Right cardiac atrium (tissue), 5 donors: ENCODE measurements around the gene TOR1AIP2. TPM values are rescaled to one million over a fixed set of nuclear protein-coding genes. Genes with fewer than 3 reads are reported as not detected.
A peak's percentile ranks its signal among the peaks of the same experiment; 100 is the strongest.

ENCODE experiments used
- ATAC-seq, 2 donors: fragments of 200-7000 bp; cut with Tn5 transposase; one replicate each; pipeline versions ENCODE4 v1.8.0 to v1.9.1; 2020; ENCODE audit warnings: moderate library complexity in 2 of 2, mild to moderate bottlenecking in 1 of 2
- DNase-seq, 3 donors: peaks; one replicate each; pipeline ENCODE4 v3.0.0-alpha.2; 2020
- H3K27ac ChIP-seq: one replicate; pipeline ENCODE4 v1.5.1; 2013; ENCODE audit warnings: mild to moderate bottlenecking, low read length, control low read depth, moderate library complexity
- H3K27me3 ChIP-seq: one replicate; pipeline ENCODE4 v1.6.1; 2013; ENCODE audit not compliant: control insufficient read depth, insufficient read depth
- H3K4me1 ChIP-seq: one replicate; pipeline ENCODE4 v1.6.1; 2013; ENCODE audit warnings: low read length; ENCODE audit not compliant: control insufficient read depth, insufficient read depth
- H3K4me3 ChIP-seq: one replicate; pipeline ENCODE4 v1.5.1; 2013; ENCODE audit warnings: low read length, control low read depth
- H3K9me3 ChIP-seq: one replicate; pipeline ENCODE4 v1.6.1; 2013; ENCODE audit warnings: low read length; ENCODE audit not compliant: control insufficient read depth
- WGBS: extraction: QIAGEN DNeasy Blood & Tissue Kit; methylation state at CpG from one replicate; pipeline ENCODE4 v1.1.7; 2013; 5-methylcytosine and 5-hydroxymethylcytosine counted together
- intact Hi-C, 4 donors: fragments of 100-400 bp; cut with DNase I; formaldehyde crosslinking; loops; one replicate each; pipeline versions ENCODE4 v1.11.0 to v1.14.0; 2022 to 2023
- polyA plus RNA-seq: library from polyadenylated mRNA; stranded (reverse); fragments of 200-250 nt; gene quantifications from one replicate; pipeline ENCODE4 v1.2.3, GENCODE V29; 2013
- total RNA-seq, 4 donors: library from RNA; stranded (reverse); fragmentation: NEBNext Ultra II Directional; extraction: Animal tissue kit (Norgen Biotek cat#: 25700); gene quantifications; one replicate each; pipeline ENCODE4 v1.2.1, GENCODE V29; 2021
- donor health status: healthy with polysubstance abuse.
- donor health status: DM: no; HTN: yes; CAD: no.
- donor health status: DM: no; HTN: no; CAD: no.
- donor health status: DM: no; HTN: yes; CAD: no; lungs with severe emphysema.
- donor health status: DM: yes; HTN: yes; CAD: no.

TOR1AIP2 gene
- total and polyA plus RNA-seq, 5 donors: 11.0 to 52.2 (median 46.6) TPM

GRCh38 chr1:179815641-179816040, 62.0 kb downstream of the TOR1AIP2 start:
- WGBS: 32% methylated on average over 5 of the region's 5 CpGs
- no peak overlapping the region for H3K4me3 ChIP-seq
- no peaks in the 10 kb centered on the region for H3K27me3 ChIP-seq
- DNase-seq (no peak), ATAC-seq (no peak)
- H3K4me1 ChIP-seq: peaks cover 5% of the 10 kb centered on the region
- H3K27ac ChIP-seq: no peak overlapping the region
- intact Hi-C loops: no loop called here
- no peaks in the 10 kb centered on the region for H3K9me3 ChIP-seq

- ATAC-seq (peak; percentile 56 to 62), DNase-seq (peak; percentile 78 to 91 (median 81))
- WGBS: 2% methylated on average over 16 of the region's 16 CpGs
- no peaks in the 10 kb centered on the region for H3K9me3 ChIP-seq
- H3K4me1 ChIP-seq: peaks cover 5% of the 10 kb centered on the region
- intact Hi-C loops: loop anchor here in 1 of 4 donors (5.0 kb wide), 1 partner anchor 107 kb away; no protein-coding TSS in a partner anchor
- no peaks in the 10 kb centered on the region for H3K27me3 ChIP-seq
- no peak overlapping the region for H3K27ac ChIP-seq
- peak overlapping the region; percentile 31 for H3K4me3 ChIP-seq
Observed at GRCh38 chr1:179814546-179814838, 63.1 kb downstream of the TOR1AIP2 start.

GRCh38 chr1:179813626-179814545, 63.7 kb downstream of the TOR1AIP2 start:
- Histone ChIP-seq H3K27ac (no peak overlapping the region), H3K4me3 (no peak overlapping the region), H3K9me3 (no peaks in the 10 kb centered on the region), H3K27me3 (no peaks in the 10 kb centered on the region), H3K4me1 (peaks cover 5% of the 10 kb centered on the region)
- DNase-seq: peak in 1 of 3 donors; percentile 60
- intact Hi-C loops: loop anchor here in 1 of 4 donors (5.0 kb wide), 1 partner anchor 107 kb away; no protein-coding TSS in a partner anchor
- WGBS: 84% methylated on average over 28 of the region's 28 CpGs
- no peak for ATAC-seq

GRCh38 chr1:179812501-179813292, 64.9 kb downstream of the TOR1AIP2 start:
- H3K9me3 ChIP-seq: no peaks in the 10 kb centered on the region
- peaks cover 5% of the 10 kb centered on the region for H3K4me1 ChIP-seq
- ATAC-seq: no peak
- intact Hi-C loops: loop anchor here in 1 of 4 donors (5.0 kb wide), 1 partner anchor 105 kb away; no protein-coding TSS in a partner anchor
- 76% methylated on average over 37 of the region's 37 CpGs for WGBS
- peak in 2 of 3 donors; percentile 44 to 75 for DNase-seq
- no peak overlapping the region for H3K27ac ChIP-seq
- no peaks in the 10 kb centered on the region for H3K27me3 ChIP-seq
- no peak overlapping the region for H3K4me3 ChIP-seq

GRCh38 chr1:179810367-179810715, 67.3 kb downstream of the TOR1AIP2 start:
- no peaks in the 10 kb centered on the region for H3K27me3 ChIP-seq
- H3K4me1 ChIP-seq: peaks cover 2% of the 10 kb centered on the region
- intact Hi-C loops: loop anchor here in 3 of 4 donors (1.0 to 5.0 kb wide), 3 partner anchors 103 to 104 kb away; no protein-coding TSS in a partner anchor
- no peak overlapping the region for H3K4me3 ChIP-seq
- ATAC-seq (no peak), DNase-seq (no peak)
- H3K27ac ChIP-seq: no peak overlapping the region
- no peaks in the 10 kb centered on the region for H3K9me3 ChIP-seq
- 80% methylated on average over 7 of the region's 7 CpGs for WGBS

GRCh38 chr1:179809506-179810366, 67.9 kb downstream of the TOR1AIP2 start:
- Histone ChIP-seq H3K27me3 (no peaks in the 10 kb centered on the region), H3K4me1 (peaks cover 2% of the 10 kb centered on the region), H3K27ac (no peak overlapping the region), H3K4me3 (no peak overlapping the region), H3K9me3 (no peaks in the 10 kb centered on the region)
- DNase-seq: peak in 2 of 3 donors; percentile 46 to 76
- intact Hi-C loops: loop anchor here (1.0 to 5.0 kb wide), 4 partner anchors 101 to 103 kb away; no protein-coding TSS in a partner anchor
- WGBS: 43% methylated on average over 14 of the region's 14 CpGs
- ATAC-seq: peak; percentile 52 to 57

GRCh38 chr1:179808503-179808902, 69.1 kb downstream of the TOR1AIP2 start:
- intact Hi-C loops: loop anchor here in 1 of 4 donors (2.0 kb wide), 1 partner anchor 100 kb away; no protein-coding TSS in a partner anchor
- H3K9me3 ChIP-seq: no peaks in the 10 kb centered on the region
- no peaks in the 10 kb centered on the region for H3K4me1 ChIP-seq
- no peak overlapping the region for H3K4me3 ChIP-seq
- H3K27ac ChIP-seq: no peak overlapping the region
- no peaks in the 10 kb centered on the region for H3K27me3 ChIP-seq
- 97% methylated on average over 1 of the region's 1 CpG for WGBS
- DNase-seq (no peak), ATAC-seq (no peak)

- ATAC-seq: peak; percentile 18 to 74
- H3K9me3 ChIP-seq: no peaks in the 10 kb centered on the region
- H3K27ac ChIP-seq: no peak overlapping the region
- 81% methylated on average over 11 of the region's 11 CpGs for WGBS
- DNase-seq: peak in 1 of 3 donors; percentile 29
- H3K4me1 ChIP-seq: no peaks in the 10 kb centered on the region
- H3K27me3 ChIP-seq: no peaks in the 10 kb centered on the region
- intact Hi-C loops: loop anchor here in 1 of 4 donors (2.0 kb wide), 1 partner anchor 99 kb away; no protein-coding TSS in a partner anchor
- no peak overlapping the region for H3K4me3 ChIP-seq
Observed at GRCh38 chr1:179807691-179808485, 69.7 kb downstream of the TOR1AIP2 start.

- no peak overlapping the region for H3K4me3 ChIP-seq
- no peaks in the 10 kb centered on the region for H3K9me3 ChIP-seq
- H3K4me1 ChIP-seq: no peaks in the 10 kb centered on the region
- no peak overlapping the region for H3K27ac ChIP-seq
- H3K27me3 ChIP-seq: no peaks in the 10 kb centered on the region
- DNase-seq: no peak
- 86% methylated on average over 9 of the region's 9 CpGs for WGBS
- no peak for ATAC-seq
- intact Hi-C loops: no loop called here
Observed at GRCh38 chr1:179807291-179807690, 70.3 kb downstream of the TOR1AIP2 start.

- no peak overlapping the region for H3K27ac ChIP-seq
- WGBS: 79% methylated on average over 4 of the region's 4 CpGs
Observed at GRCh38 chr1:179806333-179806732, 71.3 kb downstream of the TOR1AIP2 start.

More at GRCh38 chr1:179806333-179806732, 71.3 kb downstream of the TOR1AIP2 start:
- no peaks in the 10 kb centered on the region for H3K4me1 ChIP-seq
- intact Hi-C loops: no loop called here
- no peaks in the 10 kb centered on the region for H3K27me3 ChIP-seq
- no peak overlapping the region for H3K4me3 ChIP-seq
- no peak for DNase-seq
- H3K9me3 ChIP-seq: no peaks in the 10 kb centered on the region
- ATAC-seq: no peak
